Adrenal gland (tissue), 12 donors: ENCODE measurements around the gene ISL2. TPM values are rescaled to one million over a fixed set of nuclear protein-coding genes. Genes with fewer than 3 reads are reported as not detected.

Experiments used
- DNase-seq, 7 donors: peaks; one replicate each; pipeline ENCODE4 v3.0.0-alpha.2; 2019 to 2020
- H3K27ac ChIP-seq, 5 donors: fragments of 200-600 bp; sonication (generic) in 4 of 5; 1 replicate in 3 of 5; 2 replicates in 2 of 5; pipeline versions ENCODE4 v1.5.1 to v1.8.0; 2016 to 2020; ENCODE audit warnings: mild to moderate bottlenecking in 1 of 5
- H3K27me3 ChIP-seq: fragments of 200-600 bp; 2 replicates; pipeline ENCODE4 v1.8.0; 2021
- H3K36me3 ChIP-seq, 2 donors: fragments of 200-600 bp; replicated peaks in 1 of 2; 1 replicate in 1 of 2; 2 replicates in 1 of 2; pipeline versions ENCODE4 v1.5.1 to v1.8.0; 2018 to 2022
- H3K4me1 ChIP-seq, 2 donors: fragments of 200-600 bp; replicated peaks in 1 of 2; 1 replicate in 1 of 2; 2 replicates in 1 of 2; pipeline versions ENCODE4 v1.5.1 to v1.8.0; 2018 to 2021
- H3K4me3 ChIP-seq, 4 donors: fragments of 200-600 bp; sonication (generic) in 3 of 4; one replicate each; pipeline ENCODE4 v1.5.1; 2016 to 2018
- H3K9me3 ChIP-seq, 3 donors: fragments of 200-600 bp; sonication (generic) in 1 of 3; replicated peaks in 1 of 3; 1 replicate in 2 of 3; 2 replicates in 1 of 3; pipeline versions ENCODE4 v1.5.1 to v1.8.0; 2016 to 2021
- POLR2A ChIP-seq, 2 donors: fragments of 450-650 bp; IDR thresholded peaks; one replicate each; pipeline ENCODE4 v1.6.1; 2017; ENCODE audit warnings: antibody characterized with exemption in 2 of 2, mild to moderate bottlenecking in 2 of 2, moderate library complexity in 1 of 2
- intact Hi-C, 2 donors: fragments of 100-400 bp; cut with DNase I; formaldehyde crosslinking; loops; one replicate each; pipeline versions ENCODE4 v1.14.1 to v1.15.0; 2022 to 2023
- polyA plus RNA-seq, 3 donors: library from polyadenylated mRNA; stranded (reverse); fragments of 200-250 nt in 2 of 3; fragments of 350-450 nt in 1 of 3; fragmentation: Illumina TruSeq in 1 of 3; extraction: RNeasy Lipid Tissue Mini Kit (QIAGEN cat#74804) in 1 of 3; gene quantifications; one replicate each; pipeline ENCODE4 v1.2.3, GENCODE V29; 2013 to 2014
- total RNA-seq, 9 donors: library from RNA; depleted of rRNA in 4 of 9; stranded (reverse); fragments of >200 nt in 4 of 9; fragments of 120-200 nt in 1 of 9; fragmentation: NEBNext Ultra II Directional in 1 of 9; extraction: Animal tissue kit (Norgen Biotek cat#: 25700) in 1 of 9; gene quantifications; one replicate each; pipeline versions ENCODE4 v1.1.0 to v1.2.4, GENCODE V29; 2013 to 2023
- TF ChIP-seq, protein P1 (sequence below), 6 experiments: fragments of 450-650 bp in 4 of 6; fragments of 200-600 bp in 2 of 6; sonication (generic) in 1 of 6; IDR thresholded peaks; 1 replicate in 5 of 6; 2 replicates in 1 of 6; pipeline versions ENCODE4 v1.5.1 to v1.8.0; 2016 to 2021; ENCODE audit warnings: antibody characterized with exemption in 6 of 6, mild to moderate bottlenecking in 2 of 6, moderate library complexity in 1 of 6
- donor health status: healthy with polysubstance abuse.
- donor health status: Bipolar disorder and iron deficiency.
- donor health status: DM: yes; HTN: yes; CAD: no.
- donor health status: DM: no; HTN: no; CAD: no.
- donor health status: DM: no; HTN: no; CAD: no.
- donor health status: DM: yes; HTN: yes; CAD: no.

ISL2 gene
- total and polyA plus RNA-seq, 12 donors: 0.03 to 0.11 TPM; not detected in 10

DNA sequence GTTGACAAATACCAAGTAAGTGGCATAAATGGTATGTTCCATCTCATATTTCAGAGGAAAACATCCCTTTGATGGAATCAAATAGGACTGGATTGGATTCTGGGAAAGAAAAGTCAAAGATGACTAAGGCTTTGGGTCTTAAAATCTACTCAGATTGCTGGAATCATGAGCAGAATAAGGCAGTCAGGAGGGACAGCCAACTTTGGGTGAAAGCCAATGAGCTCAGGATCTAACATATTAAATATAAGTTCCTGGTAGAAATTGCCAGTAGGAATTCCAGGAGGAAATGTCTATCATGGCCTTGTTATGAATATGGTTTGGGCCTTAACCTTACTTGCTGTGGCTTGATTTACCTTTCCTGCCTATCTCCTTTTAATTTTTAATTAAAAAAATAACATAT is 55.3 kb downstream of the ISL2 start:
- H3K36me3 ChIP-seq: no peaks in the 10 kb centered on the region
- no peak for DNase-seq
- H3K27ac ChIP-seq: no peak overlapping the region
- no peaks in the 10 kb centered on the region for H3K9me3 ChIP-seq
- no peaks in the 10 kb centered on the region for H3K4me1 ChIP-seq
- no peak overlapping the region for H3K4me3 ChIP-seq
- TF ChIP-seq, protein P1, sequence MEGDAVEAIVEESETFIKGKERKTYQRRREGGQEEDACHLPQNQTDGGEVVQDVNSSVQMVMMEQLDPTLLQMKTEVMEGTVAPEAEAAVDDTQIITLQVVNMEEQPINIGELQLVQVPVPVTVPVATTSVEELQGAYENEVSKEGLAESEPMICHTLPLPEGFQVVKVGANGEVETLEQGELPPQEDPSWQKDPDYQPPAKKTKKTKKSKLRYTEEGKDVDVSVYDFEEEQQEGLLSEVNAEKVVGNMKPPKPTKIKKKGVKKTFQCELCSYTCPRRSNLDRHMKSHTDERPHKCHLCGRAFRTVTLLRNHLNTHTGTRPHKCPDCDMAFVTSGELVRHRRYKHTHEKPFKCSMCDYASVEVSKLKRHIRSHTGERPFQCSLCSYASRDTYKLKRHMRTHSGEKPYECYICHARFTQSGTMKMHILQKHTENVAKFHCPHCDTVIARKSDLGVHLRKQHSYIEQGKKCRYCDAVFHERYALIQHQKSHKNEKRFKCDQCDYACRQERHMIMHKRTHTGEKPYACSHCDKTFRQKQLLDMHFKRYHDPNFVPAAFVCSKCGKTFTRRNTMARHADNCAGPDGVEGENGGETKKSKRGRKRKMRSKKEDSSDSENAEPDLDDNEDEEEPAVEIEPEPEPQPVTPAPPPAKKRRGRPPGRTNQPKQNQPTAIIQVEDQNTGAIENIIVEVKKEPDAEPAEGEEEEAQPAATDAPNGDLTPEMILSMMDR (IDR thresholded peaks at IDR 0.05): no peak
- TF ChIP-seq POLR2A (IDR thresholded peaks at IDR 0.05): no peak
- no peaks in the 10 kb centered on the region for H3K27me3 ChIP-seq
- intact Hi-C loops: no loop called here

Other genes starting within 250 kb of the ISL2 start
- gene ETFA, start 25.3 kb upstream of the ISL2 start, total RNA-seq: 100 to 1,000 TPM; 124 to 331 (median 189) TPM
- gene ETFA, start 25.3 kb upstream of the ISL2 start, polyA plus RNA-seq: 100 to 1,000 TPM in 1 of 3 donors, 10 to 100 TPM in 2; 50.0 to 339 (median 69.8) TPM